ENCODE results near the gene BASP1. TPM values are rescaled to one million over a fixed set of nuclear protein-coding genes. Genes with fewer than 3 reads are reported as not detected.

Gene BASP1
- total RNA-seq, 5 donors from 2014 or later (not counting 1 experiment from before 2014, with no cell fraction given) = 0.47 to 4.6 (median 2.2) TPM

DNA sequence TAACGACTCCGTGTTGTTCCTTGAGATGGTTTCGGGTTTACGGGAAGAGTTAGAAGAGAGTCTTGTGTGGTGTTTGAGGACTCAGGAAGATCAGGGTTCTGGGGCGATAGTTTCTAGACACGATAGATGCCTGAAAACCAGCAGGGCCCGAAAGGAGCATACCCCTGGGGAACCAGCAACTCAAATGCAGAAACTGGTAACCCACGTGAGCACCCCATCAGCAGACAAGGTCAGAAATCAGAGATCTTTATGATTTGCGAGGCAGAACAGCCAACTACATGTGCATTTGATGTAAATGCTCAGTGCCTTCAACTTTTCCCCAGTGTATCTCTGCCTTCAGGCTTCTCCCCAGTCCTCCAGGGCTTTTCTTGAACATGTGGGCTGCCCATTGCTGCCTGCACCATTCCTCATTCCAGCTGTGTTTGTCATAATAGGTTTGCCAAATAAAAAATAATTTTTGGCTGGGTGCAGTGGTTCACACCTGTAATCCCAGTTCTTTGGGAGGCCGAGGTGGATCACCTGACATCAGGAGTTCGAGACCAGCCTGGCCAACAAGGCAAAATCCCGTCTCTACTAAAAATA lies 75.1 kb downstream of the BASP1 start:
- no peak overlapping the region for H3K27ac Mint-ChIP-seq
- DNase-seq = no peak
- peaks cover 0 to 16% (median 6%) of the 10 kb centered on the region in 3 donors for H3K9me3 Mint-ChIP-seq
- POLR2A ChIA-PET = no interaction called here
- 86% methylated on average over 10 of the region's 12 CpGs for WGBS (ENCODE audit: insufficient coverage)
- Histone ChIP-seq H3K27me3 (replicated peaks in 1 of 2; ENCODE audit: control insufficient read depth in 2 of 2, extremely low read depth in 1 of 2, insufficient read depth in 2 of 2, low read length in 1 of 2) (no peaks in the 10 kb centered on the region), H3K9me3 (no peaks in the 10 kb centered on the region), H3K4me1 (ENCODE audit: control insufficient read depth in 1 of 2, extremely low read depth in 1 of 2, insufficient read depth in 2 of 2, low read length in 2 of 2) (no peaks in the 10 kb centered on the region), H3K27ac (ENCODE audit: low read length) (no peak overlapping the region), H3K4me3 (ENCODE audit: control insufficient read depth in 1 of 2, extremely low read depth in 1 of 2, low read length in 1 of 2) (no peak overlapping the region), H3K36me3 (ENCODE audit: control insufficient read depth in 2 of 2, extremely low read depth in 1 of 2, insufficient read depth in 1 of 2, low read length in 1 of 2) (no peaks in the 10 kb centered on the region)
- no peaks in the 10 kb centered on the region for H3K36me3 Mint-ChIP-seq
- ATAC-seq (replicated peaks in 1 of 4) = no peak
- CTCF ChIA-PET = no interaction called here
- H3K4me3 Mint-ChIP-seq = no peak overlapping the region
- no peaks in the 10 kb centered on the region for H3K4me1 Mint-ChIP-seq
- H3K27me3 Mint-ChIP-seq = no peaks in the 10 kb centered on the region

DNA sequence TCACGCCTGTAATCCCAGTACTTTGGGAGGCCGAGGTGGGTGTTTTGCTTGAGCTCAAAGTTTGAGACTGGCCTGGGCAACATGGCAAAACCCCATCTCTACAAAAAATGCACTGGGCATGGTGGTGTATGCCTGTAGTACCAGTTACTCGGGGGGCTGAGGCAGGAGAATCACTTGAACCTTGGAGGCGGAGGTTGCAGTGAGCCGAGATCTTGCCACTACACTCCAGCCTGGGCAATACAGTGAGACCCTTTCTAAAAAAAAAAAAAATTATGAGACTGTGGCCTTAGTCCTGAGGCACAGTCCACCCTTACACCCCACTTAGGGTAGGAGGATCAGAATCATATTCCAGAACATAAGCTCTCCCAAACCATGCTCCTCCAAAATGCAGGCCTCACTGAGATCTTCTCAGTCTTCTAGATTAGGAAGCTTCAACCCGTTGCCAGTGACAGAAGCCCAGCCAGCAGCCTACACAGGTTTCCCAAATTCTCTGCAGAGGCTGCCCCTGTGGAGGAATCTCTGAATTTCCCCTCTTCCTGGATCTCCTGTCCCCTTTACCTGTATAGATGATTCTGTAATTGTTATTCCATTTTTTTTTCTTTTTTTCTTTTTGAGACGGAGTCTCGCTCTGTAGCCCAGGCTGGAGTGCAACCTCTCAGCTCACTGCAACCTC lies 77.3 kb downstream of the BASP1 start:
- no peaks in the 10 kb centered on the region for H3K27me3 ChIP-seq (replicated peaks in 1 of 2; ENCODE audit: control insufficient read depth in 2 of 2, extremely low read depth in 1 of 2, insufficient read depth in 2 of 2, low read length in 1 of 2)
- H3K27ac ChIP-seq (ENCODE audit: low read length) = no peak overlapping the region
- DNase-seq = no peak
- H3K36me3 ChIP-seq (ENCODE audit: control insufficient read depth in 2 of 2, extremely low read depth in 1 of 2, insufficient read depth in 1 of 2, low read length in 1 of 2) = no peaks in the 10 kb centered on the region
- POLR2A ChIA-PET = no interaction called here
- H3K9me3 ChIP-seq = no peaks in the 10 kb centered on the region
- no peak overlapping the region for H3K4me3 ChIP-seq (ENCODE audit: control insufficient read depth in 1 of 2, extremely low read depth in 1 of 2, low read length in 1 of 2)
- no CpG with 5 or more reads among the region's 8 CpGs for WGBS (ENCODE audit: insufficient coverage)
- Mint-ChIP-seq H3K27ac (no peak overlapping the region), H3K4me1 (no peaks in the 10 kb centered on the region), H3K9me3 (peaks cover 0 to 5% (median 0%) of the 10 kb centered on the region in 3 donors), H3K36me3 (no peaks in the 10 kb centered on the region), H3K4me3 (no peak overlapping the region), H3K27me3 (no peaks in the 10 kb centered on the region)
- no peaks in the 10 kb centered on the region for H3K4me1 ChIP-seq (ENCODE audit: control insufficient read depth in 1 of 2, extremely low read depth in 1 of 2, insufficient read depth in 2 of 2, low read length in 2 of 2)
- CTCF ChIA-PET = no interaction called here
- no peak for ATAC-seq (replicated peaks in 1 of 4)

DNA sequence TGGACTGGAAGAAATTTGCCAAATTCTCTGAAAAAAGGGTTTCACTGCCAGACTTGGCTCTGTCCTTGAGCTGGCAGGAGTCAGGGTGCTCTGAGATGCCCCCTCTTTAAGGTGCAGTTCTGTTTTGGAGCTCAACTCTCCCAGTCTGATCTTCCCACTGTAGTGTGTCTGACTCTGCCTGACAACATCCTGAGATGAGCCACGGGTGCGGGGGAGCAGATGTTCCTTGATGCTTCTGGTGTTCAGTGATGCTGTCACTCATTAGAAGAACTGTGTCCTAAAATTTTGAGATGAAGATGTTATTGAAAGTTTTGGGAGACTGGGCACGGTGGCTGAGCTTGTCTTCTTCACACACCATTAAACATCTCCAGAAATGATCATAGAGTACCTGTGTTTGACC lies 78.2 kb downstream of the BASP1 start:
- Histone ChIP-seq H3K27ac (ENCODE audit: low read length) (no peak overlapping the region), H3K9me3 (no peaks in the 10 kb centered on the region), H3K36me3 (ENCODE audit: control insufficient read depth in 2 of 2, extremely low read depth in 1 of 2, insufficient read depth in 1 of 2, low read length in 1 of 2) (no peaks in the 10 kb centered on the region), H3K4me3 (ENCODE audit: control insufficient read depth in 1 of 2, extremely low read depth in 1 of 2, low read length in 1 of 2) (no peak overlapping the region), H3K27me3 (replicated peaks in 1 of 2; ENCODE audit: control insufficient read depth in 2 of 2, extremely low read depth in 1 of 2, insufficient read depth in 2 of 2, low read length in 1 of 2) (no peaks in the 10 kb centered on the region), H3K4me1 (ENCODE audit: control insufficient read depth in 1 of 2, extremely low read depth in 1 of 2, insufficient read depth in 2 of 2, low read length in 2 of 2) (no peaks in the 10 kb centered on the region)
- Mint-ChIP-seq H3K4me3 (no peak overlapping the region), H3K27ac (no peak overlapping the region), H3K4me1 (no peaks in the 10 kb centered on the region), H3K36me3 (no peaks in the 10 kb centered on the region), H3K27me3 (no peaks in the 10 kb centered on the region), H3K9me3 (no peaks in the 10 kb centered on the region)
- WGBS (ENCODE audit: insufficient coverage) = 50% methylated on average over 1 of the region's 3 CpGs
- DNase-seq (no peak), ATAC-seq (replicated peaks in 1 of 4) (no peak)
- ChIA-PET CTCF (no interaction called here), POLR2A (no interaction called here)

DNA sequence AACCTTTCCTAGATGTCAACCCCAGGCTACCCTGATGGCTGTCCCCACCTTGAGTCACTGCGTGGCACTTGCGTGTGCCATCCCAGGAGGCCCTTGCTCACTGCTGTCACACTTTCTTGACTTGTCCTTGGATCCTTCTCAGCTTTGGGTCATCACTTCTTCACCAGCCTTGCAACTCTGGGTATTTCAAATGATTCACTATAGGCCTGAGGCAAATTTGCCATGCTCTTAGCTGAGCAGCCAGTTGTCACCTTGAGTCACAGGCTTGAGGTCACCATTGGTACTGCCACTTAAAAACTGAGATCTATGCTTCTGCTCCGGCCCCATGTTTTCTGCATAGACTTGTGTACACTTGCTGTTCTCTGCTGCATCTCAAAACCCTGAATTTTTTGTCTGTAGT lies 84.7 kb downstream of the BASP1 start:
- Histone ChIP-seq H3K9me3 (no peaks in the 10 kb centered on the region), H3K4me1 (ENCODE audit: control insufficient read depth in 1 of 2, extremely low read depth in 1 of 2, insufficient read depth in 2 of 2, low read length in 2 of 2) (no peaks in the 10 kb centered on the region), H3K36me3 (ENCODE audit: control insufficient read depth in 2 of 2, extremely low read depth in 1 of 2, insufficient read depth in 1 of 2, low read length in 1 of 2) (no peaks in the 10 kb centered on the region), H3K27me3 (replicated peaks in 1 of 2; ENCODE audit: control insufficient read depth in 2 of 2, extremely low read depth in 1 of 2, insufficient read depth in 2 of 2, low read length in 1 of 2) (no peaks in the 10 kb centered on the region), H3K27ac (ENCODE audit: low read length) (no peak overlapping the region), H3K4me3 (ENCODE audit: control insufficient read depth in 1 of 2, extremely low read depth in 1 of 2, low read length in 1 of 2) (no peak overlapping the region)
- ATAC-seq (replicated peaks in 1 of 4) (no peak), DNase-seq (no peak)
- Mint-ChIP-seq H3K4me3 (no peak overlapping the region), H3K4me1 (no peaks in the 10 kb centered on the region), H3K27me3 (no peaks in the 10 kb centered on the region), H3K9me3 (peaks cover 0 to 5% (median 0%) of the 10 kb centered on the region in 3 donors), H3K27ac (no peak overlapping the region), H3K36me3 (no peaks in the 10 kb centered on the region)
- ChIA-PET POLR2A (no interaction called here), CTCF (no interaction called here)
- 100% methylated on average over 2 of the region's 3 CpGs for WGBS (ENCODE audit: insufficient coverage)

DNA sequence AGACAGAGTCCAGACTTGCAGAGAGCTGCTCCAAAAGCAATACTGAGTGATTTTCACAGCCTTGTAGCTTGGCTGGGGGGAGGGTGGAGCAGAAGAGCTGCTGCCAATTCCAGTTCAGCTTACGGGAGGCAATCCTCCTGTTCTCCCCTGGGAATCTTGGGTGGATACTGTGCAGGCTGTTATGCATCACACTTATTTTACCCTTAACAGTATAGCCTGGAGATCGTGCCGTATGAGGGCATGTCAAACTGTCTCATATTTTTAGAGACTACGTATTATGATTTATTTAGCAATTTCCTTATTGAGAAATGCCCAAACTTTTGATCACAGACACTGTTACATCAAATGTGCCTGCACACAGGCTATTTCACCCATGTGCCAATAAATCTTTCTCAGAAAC lies 85.2 kb downstream of the BASP1 start:
- no peak for DNase-seq
- Mint-ChIP-seq H3K36me3 (no peaks in the 10 kb centered on the region), H3K4me3 (no peak overlapping the region), H3K27me3 (no peaks in the 10 kb centered on the region), H3K27ac (no peak overlapping the region), H3K4me1 (no peaks in the 10 kb centered on the region), H3K9me3 (peaks cover 0 to 8% (median 4%) of the 10 kb centered on the region in 3 donors)
- no peak for ATAC-seq (replicated peaks in 1 of 4)
- ChIA-PET CTCF (no interaction called here), POLR2A (no interaction called here)
- Histone ChIP-seq H3K27ac (ENCODE audit: low read length) (no peak overlapping the region), H3K9me3 (no peaks in the 10 kb centered on the region), H3K36me3 (ENCODE audit: control insufficient read depth in 2 of 2, extremely low read depth in 1 of 2, insufficient read depth in 1 of 2, low read length in 1 of 2) (no peaks in the 10 kb centered on the region), H3K27me3 (replicated peaks in 1 of 2; ENCODE audit: control insufficient read depth in 2 of 2, extremely low read depth in 1 of 2, insufficient read depth in 2 of 2, low read length in 1 of 2) (no peaks in the 10 kb centered on the region), H3K4me3 (ENCODE audit: control insufficient read depth in 1 of 2, extremely low read depth in 1 of 2, low read length in 1 of 2) (no peak overlapping the region), H3K4me1 (ENCODE audit: control insufficient read depth in 1 of 2, extremely low read depth in 1 of 2, insufficient read depth in 2 of 2, low read length in 2 of 2) (no peaks in the 10 kb centered on the region)
- no CpG with 5 or more reads among the region's 4 CpGs for WGBS (ENCODE audit: insufficient coverage)

DNA sequence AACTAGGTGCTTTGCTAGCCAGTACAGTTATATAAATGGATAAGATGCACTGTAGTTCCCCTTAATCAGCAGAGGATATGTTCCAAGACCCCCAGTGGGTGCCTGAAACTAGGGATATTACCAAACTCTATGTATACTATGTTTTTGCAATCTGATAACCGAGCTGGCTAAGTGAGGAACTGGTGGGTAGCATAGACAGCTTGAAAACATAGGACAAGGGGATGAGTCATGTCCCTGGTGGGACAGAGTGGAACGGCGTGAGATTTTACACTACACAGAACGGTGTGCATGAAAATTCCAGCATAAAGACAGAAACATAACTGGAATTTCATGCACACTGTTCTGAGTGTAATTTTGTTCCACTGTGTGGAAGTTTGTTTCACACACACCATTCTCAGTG lies 86.9 kb downstream of the BASP1 start:
- Histone ChIP-seq H3K9me3 (no peaks in the 10 kb centered on the region), H3K27me3 (replicated peaks in 1 of 2; ENCODE audit: control insufficient read depth in 2 of 2, extremely low read depth in 1 of 2, insufficient read depth in 2 of 2, low read length in 1 of 2) (no peaks in the 10 kb centered on the region), H3K36me3 (ENCODE audit: control insufficient read depth in 2 of 2, extremely low read depth in 1 of 2, insufficient read depth in 1 of 2, low read length in 1 of 2) (no peaks in the 10 kb centered on the region), H3K4me1 (ENCODE audit: control insufficient read depth in 1 of 2, extremely low read depth in 1 of 2, insufficient read depth in 2 of 2, low read length in 2 of 2) (no peaks in the 10 kb centered on the region), H3K27ac (ENCODE audit: low read length) (no peak overlapping the region), H3K4me3 (ENCODE audit: control insufficient read depth in 1 of 2, extremely low read depth in 1 of 2, low read length in 1 of 2) (no peak overlapping the region)
- DNase-seq (no peak), ATAC-seq (replicated peaks in 1 of 4) (no peak)
- H3K4me3 Mint-ChIP-seq = no peak overlapping the region
- no CpG with 5 or more reads among the region's 4 CpGs for WGBS (ENCODE audit: insufficient coverage)
- no peaks in the 10 kb centered on the region for H3K27me3 Mint-ChIP-seq
- H3K4me1 Mint-ChIP-seq = no peaks in the 10 kb centered on the region
- ChIA-PET CTCF (no interaction called here), POLR2A (no interaction called here)
- peaks cover 2 to 9% (median 7%) of the 10 kb centered on the region in 3 donors for H3K9me3 Mint-ChIP-seq
- H3K36me3 Mint-ChIP-seq = no peaks in the 10 kb centered on the region
- no peak overlapping the region for H3K27ac Mint-ChIP-seq

DNA sequence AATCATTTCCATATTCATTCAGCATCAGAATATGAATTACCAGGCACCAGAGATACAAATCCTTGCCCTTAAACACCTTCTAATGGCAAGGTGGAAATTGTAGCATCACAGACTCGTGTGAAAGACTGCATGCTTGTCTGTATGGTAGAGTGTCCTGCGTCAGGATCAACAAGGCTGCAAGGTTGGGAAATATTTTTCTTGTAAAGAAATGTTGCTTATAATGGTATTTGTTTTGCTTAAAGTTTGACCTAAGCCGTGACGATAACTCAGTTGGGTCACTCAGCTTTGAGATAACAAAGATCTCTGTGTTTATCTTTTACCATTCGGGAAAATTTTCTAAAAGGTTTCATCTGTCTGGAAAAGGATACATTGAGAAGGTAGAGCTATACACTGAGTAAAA lies 87.6 kb downstream of the BASP1 start:
- 80% methylated on average over 1 of the region's 5 CpGs for WGBS (ENCODE audit: insufficient coverage)
- no peak overlapping the region for H3K4me3 ChIP-seq (ENCODE audit: control insufficient read depth in 1 of 2, extremely low read depth in 1 of 2, low read length in 1 of 2)
- Mint-ChIP-seq H3K36me3 (no peaks in the 10 kb centered on the region), H3K4me3 (no peak overlapping the region), H3K4me1 (no peaks in the 10 kb centered on the region), H3K27me3 (no peaks in the 10 kb centered on the region), H3K9me3 (peaks cover 2 to 10% (median 9%) of the 10 kb centered on the region in 3 donors), H3K27ac (no peak overlapping the region)
- no peaks in the 10 kb centered on the region for H3K4me1 ChIP-seq (ENCODE audit: control insufficient read depth in 1 of 2, extremely low read depth in 1 of 2, insufficient read depth in 2 of 2, low read length in 2 of 2)
- ATAC-seq (replicated peaks in 1 of 4) = no peak
- H3K36me3 ChIP-seq (ENCODE audit: control insufficient read depth in 2 of 2, extremely low read depth in 1 of 2, insufficient read depth in 1 of 2, low read length in 1 of 2) = no peaks in the 10 kb centered on the region
- H3K27me3 ChIP-seq (replicated peaks in 1 of 2; ENCODE audit: control insufficient read depth in 2 of 2, extremely low read depth in 1 of 2, insufficient read depth in 2 of 2, low read length in 1 of 2) = no peaks in the 10 kb centered on the region
- ChIA-PET CTCF (no interaction called here), POLR2A (no interaction called here)
- no peak overlapping the region for H3K27ac ChIP-seq (ENCODE audit: low read length)
- H3K9me3 ChIP-seq = no peaks in the 10 kb centered on the region
- no peak for DNase-seq

All from T-cell (primary cell).